ENCODE data around the gene SPSB3.
"Not testable (repeated sequence)": the region's sequence is repeated elsewhere in the genome, so short reads cannot be mapped to it uniquely, and the experiment has no call there.

Gene SPSB3

GRCh38 chr16:1745900-1746692 is 36.3 kb downstream of the SPSB3 start:
- Mint-ChIP-seq H3K27me3 (no peaks in the 10 kb centered on the region), H3K9me3 (no peaks in the 10 kb centered on the region), H3K27ac (peak overlapping the region; percentile 9), H3K36me3 (peaks cover 23 to 45% of the 10 kb centered on the region in 2 donors), H3K4me1 (peaks cover 0 to 5% of the 10 kb centered on the region in 2 donors), H3K4me3 (no peak overlapping the region)
- DNase-seq (no peak), ATAC-seq (replicated peaks) (no peak)

DNA sequence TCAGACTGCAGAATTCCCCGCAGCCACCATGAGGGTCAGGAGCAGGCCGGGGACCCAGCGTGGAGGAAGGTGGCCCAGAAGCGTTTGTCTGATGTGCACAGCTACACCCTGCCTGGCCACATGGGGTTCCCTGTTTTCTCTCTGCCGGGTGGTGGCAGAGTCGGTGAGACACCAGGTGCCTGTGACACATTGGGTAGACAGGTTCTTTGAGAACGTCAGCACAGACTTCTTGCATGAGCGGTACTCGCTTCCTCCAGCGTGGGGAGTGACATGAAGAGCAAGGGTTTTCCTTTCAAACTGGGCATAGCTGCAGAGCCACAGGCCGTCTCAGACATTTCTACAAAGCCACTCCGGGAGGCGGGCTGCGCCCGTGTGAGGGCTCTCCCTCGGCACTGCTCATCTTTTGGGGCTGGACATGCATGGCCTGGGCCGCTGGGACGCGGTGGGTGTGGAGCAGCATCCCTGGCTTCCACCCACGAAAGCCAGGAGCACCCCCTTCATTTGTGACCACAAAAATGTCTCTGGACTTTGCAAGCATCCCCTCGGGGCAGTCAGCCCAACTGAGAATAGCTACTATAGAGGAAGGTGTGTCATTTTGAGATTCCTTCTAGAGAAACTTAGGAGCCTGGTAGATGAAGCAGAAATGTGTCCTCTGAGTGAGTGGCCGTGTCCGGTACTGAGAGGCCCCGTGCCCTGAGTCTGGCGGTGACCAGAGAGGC is 37.0 kb downstream of the SPSB3 start:
- ATAC-seq (replicated peaks) (no peak), DNase-seq (no peak)
- peaks cover 0 to 8% of the 10 kb centered on the region in 2 donors for H3K4me1 Mint-ChIP-seq
- no peaks in the 10 kb centered on the region for H3K9me3 Mint-ChIP-seq
- H3K27me3 Mint-ChIP-seq = no peaks in the 10 kb centered on the region
- H3K27ac Mint-ChIP-seq = peak overlapping the region; percentile 9
- no peak overlapping the region for H3K4me3 Mint-ChIP-seq
- peaks cover 23 to 41% of the 10 kb centered on the region in 2 donors for H3K36me3 Mint-ChIP-seq

GRCh38 chr16:1744338-1744840 is 38.0 kb downstream of the SPSB3 start:
- Mint-ChIP-seq H3K27me3 (no peaks in the 10 kb centered on the region), H3K4me3 (no peak overlapping the region), H3K27ac (no peak overlapping the region), H3K9me3 (no peaks in the 10 kb centered on the region), H3K36me3 (peaks cover 17 to 37% of the 10 kb centered on the region in 2 donors), H3K4me1 (peaks cover 0 to 8% of the 10 kb centered on the region in 2 donors)
- no peak for ATAC-seq (replicated peaks)
- DNase-seq = no peak

DNA sequence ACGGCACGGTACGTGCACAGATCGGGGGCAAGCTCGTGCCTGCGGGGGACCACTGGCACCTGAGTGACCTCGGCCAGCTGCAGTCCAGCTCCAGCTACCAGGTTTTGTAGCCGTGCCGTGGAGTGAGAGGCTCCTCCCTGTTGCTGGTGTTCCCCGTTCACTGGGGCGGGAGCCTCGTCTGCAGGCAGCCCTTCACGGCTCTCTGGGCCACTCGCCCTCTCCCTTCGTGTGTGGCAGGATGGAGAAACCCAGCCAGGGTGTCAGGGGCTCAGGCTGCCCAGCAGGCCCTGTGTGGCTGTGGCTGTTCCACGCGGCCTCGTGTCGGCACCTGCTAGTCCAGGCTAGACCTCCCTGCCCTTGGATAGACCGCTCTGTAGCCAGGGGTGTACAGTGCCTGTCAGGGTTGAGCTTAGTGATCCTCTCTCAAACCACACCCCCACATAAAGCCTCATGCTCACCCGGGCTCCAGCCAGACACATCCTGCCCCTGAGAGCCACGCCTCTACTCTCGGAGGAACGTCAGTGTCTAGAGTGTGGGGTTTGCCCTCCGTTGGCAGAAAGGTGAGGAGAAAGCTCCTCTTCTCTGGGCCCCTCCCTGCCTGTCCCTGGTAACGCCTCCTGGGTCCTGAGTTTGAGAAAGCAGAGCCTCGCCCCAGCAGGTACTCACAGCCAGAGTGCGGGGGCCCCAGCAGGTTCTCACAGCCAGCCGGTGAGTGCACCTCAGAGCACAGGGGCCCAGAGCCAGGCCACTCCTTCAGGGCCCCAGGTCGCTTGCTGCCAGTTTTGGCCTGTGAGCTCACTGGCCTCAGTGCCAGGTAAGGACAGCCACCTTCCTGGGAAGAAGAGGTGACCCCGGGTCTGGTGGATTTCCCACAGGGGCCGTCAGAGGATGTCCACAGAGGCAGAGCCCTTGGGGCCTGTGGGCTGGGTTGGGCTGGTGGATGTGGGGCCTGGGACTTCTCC is 38.7 kb downstream of the SPSB3 start:
- DNase-seq (no peak), ATAC-seq (replicated peaks) (no peak)
- Mint-ChIP-seq H3K9me3 (no peaks in the 10 kb centered on the region), H3K4me3 (no peak overlapping the region), H3K4me1 (peaks cover 0 to 8% of the 10 kb centered on the region in 2 donors), H3K27ac (peak overlapping the region; percentile 34), H3K36me3 (peaks cover 13 to 29% of the 10 kb centered on the region in 2 donors), H3K27me3 (no peaks in the 10 kb centered on the region)

- Mint-ChIP-seq H3K9me3 (no peaks in the 10 kb centered on the region), H3K4me3 (no peak overlapping the region), H3K27me3 (no peaks in the 10 kb centered on the region), H3K4me1 (peaks cover 0 to 8% of the 10 kb centered on the region in 2 donors), H3K36me3 (peaks cover 10 to 22% of the 10 kb centered on the region in 2 donors), H3K27ac (peak overlapping the region; percentile 25)
- ATAC-seq (replicated peaks) = no peak
- no peak for DNase-seq
These were observed 40.7 kb downstream of the SPSB3 start for GRCh38 chr16:1741553-1742165.

- no peaks in the 10 kb centered on the region for H3K27me3 Mint-ChIP-seq
- ATAC-seq (replicated peaks) = no peak
- H3K27ac Mint-ChIP-seq = peak overlapping the region; percentile 42
- DNase-seq = no peak
- H3K4me1 Mint-ChIP-seq = peaks cover 0 to 8% of the 10 kb centered on the region in 2 donors
- peaks cover 10 to 20% of the 10 kb centered on the region in 2 donors for H3K36me3 Mint-ChIP-seq
- H3K9me3 Mint-ChIP-seq = no peaks in the 10 kb centered on the region
- H3K4me3 Mint-ChIP-seq = no peak overlapping the region
These were observed 41.4 kb downstream of the SPSB3 start for GRCh38 chr16:1740781-1741490.

DNA sequence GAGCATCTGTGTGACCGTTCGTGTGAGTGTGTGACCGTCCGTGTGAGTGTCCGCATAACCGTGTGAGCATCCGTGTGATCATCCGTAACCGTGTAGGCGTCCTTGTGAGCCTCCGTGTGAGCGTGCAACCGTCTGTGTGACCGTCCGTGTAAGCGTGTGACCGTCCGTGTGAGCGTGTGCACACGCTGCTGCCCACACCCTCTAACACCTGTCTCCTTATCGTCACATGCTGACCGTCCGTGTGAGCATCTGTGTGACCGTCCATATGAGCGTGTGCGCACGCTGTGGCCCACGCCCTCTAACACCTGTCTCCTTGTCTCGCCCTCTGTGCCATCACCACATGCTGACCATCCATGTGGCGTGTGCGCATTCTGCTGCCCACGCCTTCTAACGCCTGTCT is 42.1 kb downstream of the SPSB3 start:
- peaks cover 10 to 17% of the 10 kb centered on the region in 2 donors for H3K36me3 Mint-ChIP-seq
- no peaks in the 10 kb centered on the region for H3K9me3 Mint-ChIP-seq
- H3K4me3 Mint-ChIP-seq = no peak overlapping the region
- no peak for ATAC-seq (replicated peaks)
- no peak for DNase-seq
- peaks cover 0 to 8% of the 10 kb centered on the region in 2 donors for H3K4me1 Mint-ChIP-seq
- H3K27ac Mint-ChIP-seq = no peak overlapping the region
- no peaks in the 10 kb centered on the region for H3K27me3 Mint-ChIP-seq

DNA sequence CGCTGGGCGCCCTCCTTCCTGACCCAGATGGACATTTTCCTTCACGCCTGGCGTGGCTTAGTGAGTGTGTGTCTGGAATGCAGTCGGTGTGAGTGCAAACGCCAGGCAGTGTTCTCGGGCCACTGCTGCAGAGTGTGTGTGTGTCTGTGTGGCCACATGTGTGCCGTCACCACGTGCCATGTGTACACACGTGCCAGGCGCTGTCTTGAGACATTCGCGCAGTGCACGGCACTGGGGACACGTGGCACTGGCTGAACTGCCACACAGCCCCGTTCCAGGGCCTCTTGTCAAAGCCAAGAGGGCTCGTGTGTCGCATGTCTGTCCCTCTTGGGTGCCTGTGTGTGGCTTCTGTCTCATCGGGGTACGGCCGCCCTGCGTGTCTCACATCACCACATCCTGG is 47.6 kb downstream of the SPSB3 start:
- Mint-ChIP-seq H3K4me1 (no peaks in the 10 kb centered on the region), H3K27ac (no peak overlapping the region), H3K27me3 (no peaks in the 10 kb centered on the region), H3K9me3 (no peaks in the 10 kb centered on the region), H3K4me3 (peak overlapping the region in 1 of 2 donors; percentile 39), H3K36me3 (peaks cover 11 to 13% of the 10 kb centered on the region in 2 donors)
- ATAC-seq (replicated peaks) (no peak), DNase-seq (no peak)

DNA sequence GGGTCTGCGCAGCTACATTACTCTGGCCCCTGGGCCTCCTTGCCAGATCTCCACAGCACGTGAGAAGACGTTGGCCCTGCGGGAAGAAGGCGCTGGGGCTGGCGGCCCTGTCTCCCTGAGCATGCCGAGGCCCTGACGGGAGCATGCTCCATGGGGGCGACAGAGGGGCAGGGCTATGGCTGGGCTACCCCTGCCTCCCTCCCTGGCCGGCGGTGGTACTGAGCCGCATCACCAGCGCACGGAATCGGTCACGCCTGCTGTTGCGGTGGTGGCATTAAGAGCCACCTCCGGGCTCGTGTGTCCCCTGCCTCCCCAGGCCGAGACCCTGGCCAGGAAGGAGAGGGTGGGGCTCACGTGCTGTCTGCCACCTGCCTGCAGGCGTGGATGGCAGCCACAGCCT is 48.2 kb downstream of the SPSB3 start:
- H3K27me3 Mint-ChIP-seq = no peaks in the 10 kb centered on the region

GRCh38 chr16:1732551-1732987 is 49.8 kb downstream of the SPSB3 start:
- H3K36me3 Mint-ChIP-seq = peaks cover 22% of the 10 kb centered on the region in 2 donors
- H3K4me1 Mint-ChIP-seq; ATAC-seq (replicated peaks); H3K9me3 Mint-ChIP-seq; H3K4me3 Mint-ChIP-seq; H3K27me3 Mint-ChIP-seq; H3K27ac Mint-ChIP-seq; DNase-seq: not testable (repeated sequence)

More for the DNA sequence above, 48.2 kb downstream of the SPSB3 start:
- H3K36me3 Mint-ChIP-seq = peaks cover 13 to 15% of the 10 kb centered on the region in 2 donors
- no peaks in the 10 kb centered on the region for H3K4me1 Mint-ChIP-seq
- DNase-seq (no peak), ATAC-seq (replicated peaks) (no peak)
- H3K27ac Mint-ChIP-seq = peak overlapping the region; percentile 62
- no peak overlapping the region for H3K4me3 Mint-ChIP-seq
- no peaks in the 10 kb centered on the region for H3K9me3 Mint-ChIP-seq

GRCh38 chr16:1732071-1732470 is 50.3 kb downstream of the SPSB3 start:
- peaks cover 7 to 8% of the 10 kb centered on the region in 2 donors for H3K4me1 Mint-ChIP-seq
- H3K4me3 Mint-ChIP-seq = no peak overlapping the region
- peak overlapping the region; percentile 89 for H3K27ac Mint-ChIP-seq

DNA sequence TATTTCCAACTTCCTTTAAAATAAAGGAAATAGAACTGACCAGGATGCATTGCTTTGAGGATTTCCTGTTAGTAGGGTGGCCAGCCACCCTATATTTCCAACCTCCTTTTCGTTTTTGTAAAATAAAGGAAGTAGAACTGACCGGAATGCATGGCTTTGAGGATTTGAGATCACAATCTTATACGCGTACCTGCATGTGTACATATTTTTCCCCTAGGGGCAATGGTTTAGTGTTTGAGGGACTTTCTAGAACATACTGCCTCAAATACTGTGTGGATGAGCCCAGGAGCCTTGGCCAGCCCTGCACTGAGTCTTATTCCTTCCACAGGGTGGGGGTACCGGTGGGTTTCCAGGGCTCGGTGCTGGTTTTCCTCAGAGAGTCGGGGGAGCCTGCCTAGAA is 50.8 kb downstream of the SPSB3 start:
- DNase-seq (no peak), ATAC-seq (replicated peaks) (no peak)
- H3K4me1 Mint-ChIP-seq = peaks cover 11% of the 10 kb centered on the region in 2 donors
- H3K9me3 Mint-ChIP-seq = no peaks in the 10 kb centered on the region
- H3K36me3 Mint-ChIP-seq = peaks cover 31 to 32% of the 10 kb centered on the region in 2 donors
- no peaks in the 10 kb centered on the region for H3K27me3 Mint-ChIP-seq
- H3K27ac Mint-ChIP-seq = peak overlapping the region; percentile 89
- no peak overlapping the region for H3K4me3 Mint-ChIP-seq

More at GRCh38 chr16:1732071-1732470, 50.3 kb downstream of the SPSB3 start:
- DNase-seq (no peak), ATAC-seq (replicated peaks) (no peak)
- Mint-ChIP-seq H3K9me3 (no peaks in the 10 kb centered on the region), H3K27me3 (no peaks in the 10 kb centered on the region), H3K36me3 (peaks cover 27% of the 10 kb centered on the region in 2 donors)

GRCh38 chr16:1731073-1731472 is 51.3 kb downstream of the SPSB3 start:
- Mint-ChIP-seq H3K4me1 (peaks cover 11 to 14% of the 10 kb centered on the region in 2 donors), H3K27me3 (no peaks in the 10 kb centered on the region), H3K36me3 (peaks cover 33 to 37% of the 10 kb centered on the region in 2 donors), H3K27ac (no peak overlapping the region), H3K4me3 (no peak overlapping the region), H3K9me3 (no peaks in the 10 kb centered on the region)
- no peak for DNase-seq
- no peak for ATAC-seq (replicated peaks)
